Dermis lymphatic vessel endothelial cell (primary cell): ENCODE results near the gene BCL6B. TPM values are rescaled to one million over a fixed set of nuclear protein-coding genes. Genes with fewer than 3 reads are reported as not detected.

Source experiments
- total RNA-seq: library from RNA; depleted of rRNA; stranded (reverse); fragments of >200 nt; gene quantifications from 2 replicates; pipeline ENCODE4 v1.2.1, GENCODE V29; 2014

The BCL6B gene, protein sequence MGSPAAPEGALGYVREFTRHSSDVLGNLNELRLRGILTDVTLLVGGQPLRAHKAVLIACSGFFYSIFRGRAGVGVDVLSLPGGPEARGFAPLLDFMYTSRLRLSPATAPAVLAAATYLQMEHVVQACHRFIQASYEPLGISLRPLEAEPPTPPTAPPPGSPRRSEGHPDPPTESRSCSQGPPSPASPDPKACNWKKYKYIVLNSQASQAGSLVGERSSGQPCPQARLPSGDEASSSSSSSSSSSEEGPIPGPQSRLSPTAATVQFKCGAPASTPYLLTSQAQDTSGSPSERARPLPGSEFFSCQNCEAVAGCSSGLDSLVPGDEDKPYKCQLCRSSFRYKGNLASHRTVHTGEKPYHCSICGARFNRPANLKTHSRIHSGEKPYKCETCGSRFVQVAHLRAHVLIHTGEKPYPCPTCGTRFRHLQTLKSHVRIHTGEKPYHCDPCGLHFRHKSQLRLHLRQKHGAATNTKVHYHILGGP
- 39.0 and 76.2 TPM in 2 replicates for total RNA-seq

GRCh38 chr17:7022781-7023571 lies at the start of gene BCL6B:
BCL6B (plus strand) TSS chr17:7023050; CDS start chr17:7023672, 622 bp downstream.

DNA sequence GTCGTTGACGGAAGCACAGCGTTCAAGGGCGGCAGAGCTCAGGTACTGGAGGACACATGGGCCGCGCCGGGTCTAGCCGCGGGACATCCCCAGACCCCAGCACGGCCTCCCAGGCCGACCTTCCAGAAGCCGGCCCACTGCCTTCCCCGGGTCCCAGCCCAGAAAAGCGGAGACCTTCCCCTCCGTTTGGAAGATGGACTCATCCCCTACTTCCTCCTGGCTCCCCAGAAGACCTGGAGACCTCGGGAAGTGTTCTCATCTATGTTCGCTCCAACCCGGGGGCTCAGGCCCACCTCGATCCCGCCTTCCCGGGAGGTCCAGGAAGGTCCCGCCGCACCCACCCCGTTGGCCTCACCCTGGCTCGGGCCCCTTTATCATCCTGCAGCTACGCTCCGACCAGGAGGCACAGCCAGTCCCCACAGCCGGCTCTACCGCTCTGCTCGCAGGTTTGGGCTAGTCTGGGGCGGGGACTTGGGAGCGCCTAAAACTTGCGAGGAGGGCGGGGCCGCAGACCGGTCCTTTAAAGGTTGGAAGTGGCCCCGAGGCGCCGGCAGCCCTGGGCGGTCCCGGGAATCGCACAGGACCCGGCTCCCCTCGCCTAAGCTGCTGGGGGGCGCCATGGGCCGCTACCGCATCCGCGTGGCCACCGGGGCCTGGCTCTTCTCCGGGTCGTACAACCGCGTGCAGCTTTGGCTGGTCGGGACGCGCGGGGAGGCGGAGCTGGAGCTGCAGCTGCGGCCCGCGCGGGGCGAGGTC lies 27.2 kb upstream of the BCL6B start, which contains the start of gene ALOX12:
ALOX12 (plus strand) TSS at position 550 of the 756 bp plus-strand sequence; CDS start at position 619, 69 bp downstream.

GRCh38 chr17:7035591-7036368 lies 12.9 kb downstream of the BCL6B start, which contains the start of gene SLC16A13:
SLC16A13 (plus strand) TSS chr17:7036015; CDS start chr17:7036383, 368 bp downstream.

GRCh38 chr17:7043497-7044198 lies 20.8 kb downstream of the BCL6B start, which contains the start of gene SLC16A11:
SLC16A11 (minus strand) TSS chr17:7044092; CDS start chr17:7043513, 579 bp downstream.

Other genes starting within 250 kb of the BCL6B start
- 14.4 and 24.9 TPM in 2 replicates for gene FBXO39, start 246.8 kb upstream of the BCL6B start, total RNA-seq
- gene TEKT1, start 191.3 kb upstream of the BCL6B start, total RNA-seq: 0.11 TPM in 1 of 2 replicates, not detected in the other
- gene ALOX12, start 27.0 kb upstream of the BCL6B start, total RNA-seq: not detected in 2 replicates
- gene RNASEK, start 10.4 kb upstream of the BCL6B start, total RNA-seq: 56.6 and 66.1 TPM in 2 replicates
- 1.3 TPM in 2 replicates for gene SLC16A13, start 13.0 kb downstream of the BCL6B start, total RNA-seq
- gene SLC16A11, start 21.0 kb downstream of the BCL6B start, total RNA-seq: 0.95 and 2.1 TPM in 2 replicates
- 3.1 TPM in 2 replicates for gene CLEC10A, start 57.2 kb downstream of the BCL6B start, total RNA-seq
- gene ASGR2, start 91.8 kb downstream of the BCL6B start, total RNA-seq: not detected in 2 replicates
- 26.4 and 28.8 TPM in 2 replicates for gene ASGR1, start 156.3 kb downstream of the BCL6B start, total RNA-seq
- 7.0 and 7.2 TPM in 2 replicates for gene DLG4, start 196.8 kb downstream of the BCL6B start, total RNA-seq
- 194 and 227 TPM in 2 replicates for gene ACADVL, start 196.9 kb downstream of the BCL6B start, total RNA-seq
- 28.4 and 28.5 TPM in 2 replicates for gene DVL2, start 211.5 kb downstream of the BCL6B start, total RNA-seq
- 38.6 and 39.7 TPM in 2 replicates for gene PHF23, start 216.4 kb downstream of the BCL6B start, total RNA-seq
- 131 and 147 TPM in 2 replicates for gene GABARAP, start 219.4 kb downstream of the BCL6B start, total RNA-seq
- gene CTDNEP1, start 228.7 kb downstream of the BCL6B start, total RNA-seq: 23.2 and 25.1 TPM in 2 replicates
- 31.9 and 36.9 TPM in 2 replicates for gene ELP5, start 229.2 kb downstream of the BCL6B start, total RNA-seq
- 0.76 and 1.5 TPM in 2 replicates for gene CLDN7, start 239.4 kb downstream of the BCL6B start, total RNA-seq